Body of pancreas (tissue), 4 donors: ENCODE results near the gene EXT2. TPM values are rescaled to one million over a fixed set of nuclear protein-coding genes. Genes with fewer than 3 reads are reported as not detected.

Source experiments
- ATAC-seq: fragments of 150-250 bp; one replicate; pipeline ENCODE4 v1.9.1; 2016
- DNase-seq, 4 donors: peaks; one replicate each; pipeline ENCODE4 v3.0.0-alpha.2; 2019
- H3K27ac ChIP-seq, 4 donors: fragments of 200-600 bp; sonication (generic); 1 replicate in 3 of 4; 2 replicates in 1 of 4; pipeline versions ENCODE4 v1.5.1 to v1.6.1; 2016 to 2019; ENCODE audit warnings: mild to moderate bottlenecking in 1 of 4, mixed read lengths in 1 of 4, moderate library complexity in 1 of 4
- H3K27me3 ChIP-seq, 2 donors: fragments of 200-600 bp; sonication (generic); one replicate each; pipeline ENCODE4 v1.6.0; 2016; ENCODE audit warnings: mild to moderate bottlenecking in 1 of 2
- H3K36me3 ChIP-seq, 2 donors: fragments of 200-600 bp; sonication (generic); replicated peaks in 1 of 2; 2 replicates each; pipeline ENCODE4 v1.5.1; 2016; ENCODE audit warnings: low read depth in 2 of 2; ENCODE audit not compliant: insufficient read depth in 1 of 2
- H3K4me1 ChIP-seq: fragments of 200-600 bp; sonication (generic); one replicate; pipeline ENCODE4 v1.6.0; 2016
- H3K4me3 ChIP-seq, 2 donors: fragments of 200-600 bp; sonication (generic); 1 replicate in 1 of 2; 2 replicates in 1 of 2; pipeline ENCODE4 v1.5.1; 2016 to 2019
- H3K9me3 ChIP-seq, 3 donors: fragments of 200-600 bp; sonication (generic); 1 replicate in 2 of 3; 2 replicates in 1 of 3; pipeline ENCODE4 v1.5.1; 2016
- POLR2A ChIP-seq, 3 donors: fragments of 450-650 bp; IDR thresholded peaks; one replicate each; pipeline ENCODE4 v1.6.1; 2016; ENCODE audit warnings: antibody characterized with exemption in 3 of 3, mild to moderate bottlenecking in 2 of 3
- WGBS, 2 donors: methylation state at CpG; one replicate each; pipeline ENCODE4 v1.1.5; 2017; 5-methylcytosine and 5-hydroxymethylcytosine counted together
- intact Hi-C: fragments of 100-400 bp; cut with DNase I; formaldehyde crosslinking; loops from one replicate; pipeline ENCODE4 v1.15.1; 2023
- total RNA-seq, 2 donors: library from RNA; depleted of rRNA; stranded (reverse); fragments of >200 nt; gene quantifications; one replicate each; pipeline ENCODE4 v1.1.0, GENCODE V29; 2016
- TF ChIP-seq, protein P1 (sequence below), 7 experiments: fragments of 450-650 bp in 4 of 7; fragments of 200-600 bp in 3 of 7; sonication (generic) in 3 of 7; IDR thresholded peaks; one replicate each; pipeline ENCODE4 v1.5.1; 2016 to 2019; ENCODE audit warnings: antibody characterized with exemption in 7 of 7

The EXT2 gene
- total RNA-seq, 2 donors from 2014 or later, result 21.4 to 34.2 TPM

DNA sequence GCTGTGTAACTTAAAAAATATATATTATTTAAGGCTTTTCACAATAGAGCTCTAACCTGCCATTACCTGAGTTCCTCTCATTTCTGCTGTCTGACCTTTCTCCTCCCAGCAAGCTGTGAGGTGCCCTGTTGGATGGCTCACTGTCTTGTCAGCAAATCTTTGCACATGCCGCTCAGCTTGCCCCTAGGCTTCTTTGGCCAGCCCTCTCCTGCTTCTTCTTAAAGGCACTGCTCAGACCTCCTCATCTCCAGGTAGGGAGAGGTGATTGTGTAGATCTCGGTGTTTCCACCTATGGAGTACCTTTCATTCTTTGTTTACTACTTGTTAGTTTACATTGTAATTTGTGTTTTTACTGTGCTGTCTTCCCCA lies 96.5 kb downstream of the EXT2 start:
- Histone ChIP-seq H3K4me1 (no peaks in the 10 kb centered on the region), H3K27ac (no peak overlapping the region), H3K27me3 (no peaks in the 10 kb centered on the region), H3K36me3 (no peaks in the 10 kb centered on the region), H3K4me3 (no peak overlapping the region), H3K9me3 (peaks cover 0 to 12% (median 0%) of the 10 kb centered on the region in 3 donors)
- WGBS, 2 donors, result 92 to 98% methylated on average over 2 of the region's 2 CpGs
- ATAC-seq (no peak), DNase-seq (no peak)
- TF ChIP-seq, protein P1, sequence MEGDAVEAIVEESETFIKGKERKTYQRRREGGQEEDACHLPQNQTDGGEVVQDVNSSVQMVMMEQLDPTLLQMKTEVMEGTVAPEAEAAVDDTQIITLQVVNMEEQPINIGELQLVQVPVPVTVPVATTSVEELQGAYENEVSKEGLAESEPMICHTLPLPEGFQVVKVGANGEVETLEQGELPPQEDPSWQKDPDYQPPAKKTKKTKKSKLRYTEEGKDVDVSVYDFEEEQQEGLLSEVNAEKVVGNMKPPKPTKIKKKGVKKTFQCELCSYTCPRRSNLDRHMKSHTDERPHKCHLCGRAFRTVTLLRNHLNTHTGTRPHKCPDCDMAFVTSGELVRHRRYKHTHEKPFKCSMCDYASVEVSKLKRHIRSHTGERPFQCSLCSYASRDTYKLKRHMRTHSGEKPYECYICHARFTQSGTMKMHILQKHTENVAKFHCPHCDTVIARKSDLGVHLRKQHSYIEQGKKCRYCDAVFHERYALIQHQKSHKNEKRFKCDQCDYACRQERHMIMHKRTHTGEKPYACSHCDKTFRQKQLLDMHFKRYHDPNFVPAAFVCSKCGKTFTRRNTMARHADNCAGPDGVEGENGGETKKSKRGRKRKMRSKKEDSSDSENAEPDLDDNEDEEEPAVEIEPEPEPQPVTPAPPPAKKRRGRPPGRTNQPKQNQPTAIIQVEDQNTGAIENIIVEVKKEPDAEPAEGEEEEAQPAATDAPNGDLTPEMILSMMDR (IDR thresholded peaks at IDR 0.05), result no peak
- TF ChIP-seq POLR2A (IDR thresholded peaks at IDR 0.05), result no peak
- intact Hi-C loops, result no loop called here

DNA sequence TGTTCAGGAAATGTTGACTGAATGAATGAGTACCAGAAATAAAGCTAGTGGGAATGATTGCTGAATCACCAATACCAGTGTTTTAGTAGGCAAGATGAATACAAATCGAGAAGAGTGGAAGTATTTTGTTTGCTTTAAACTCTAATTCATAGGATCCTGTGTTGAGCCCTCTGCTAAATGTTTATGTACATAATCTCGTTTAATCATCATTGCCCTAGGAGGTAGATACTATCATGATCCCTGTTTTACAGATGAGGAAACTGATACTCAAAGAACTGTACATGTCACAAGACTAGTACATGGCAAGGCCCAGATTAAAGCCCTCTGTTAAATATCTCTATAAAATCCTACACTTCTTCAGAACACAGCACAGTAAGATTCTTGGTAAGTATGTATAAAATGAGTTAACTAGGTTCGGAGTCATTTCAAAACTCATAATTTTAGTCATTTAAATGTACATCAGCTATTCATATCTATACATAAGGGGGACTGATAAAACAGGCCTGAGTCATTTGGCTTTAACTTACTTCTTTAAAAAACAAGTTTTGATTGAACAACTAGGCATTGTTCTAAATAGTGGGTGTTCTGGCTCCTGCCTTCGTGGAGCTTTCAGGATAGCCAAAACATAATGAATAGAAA lies 97.1 kb downstream of the EXT2 start:
- DNase-seq, result no peak
- ATAC-seq, result no peak
- H3K4me1 ChIP-seq, result no peaks in the 10 kb centered on the region
- TF ChIP-seq POLR2A (IDR thresholded peaks at IDR 0.05), result no peak
- TF ChIP-seq, protein P1 (IDR thresholded peaks at IDR 0.05), result no peak
- intact Hi-C loops, result no loop called here
- H3K27ac ChIP-seq, result no peak overlapping the region
- H3K36me3 ChIP-seq, result no peaks in the 10 kb centered on the region
- H3K4me3 ChIP-seq, result no peak overlapping the region
- H3K27me3 ChIP-seq, result no peaks in the 10 kb centered on the region
- H3K9me3 ChIP-seq, result peaks cover 0 to 12% (median 0%) of the 10 kb centered on the region in 3 donors
- 78 to 83% methylated on average over 4 of the region's 4 CpGs for WGBS, 2 donors

GRCh38 chr11:44193856-44194255 lies 98.4 kb downstream of the EXT2 start:
- ATAC-seq (no peak), DNase-seq (no peak)
- Histone ChIP-seq H3K36me3 (no peaks in the 10 kb centered on the region), H3K4me3 (no peak overlapping the region), H3K9me3 (peaks cover 0 to 4% (median 0%) of the 10 kb centered on the region in 3 donors), H3K4me1 (no peaks in the 10 kb centered on the region), H3K27me3 (no peaks in the 10 kb centered on the region), H3K27ac (no peak overlapping the region)
- TF ChIP-seq, protein P1 (IDR thresholded peaks at IDR 0.05), result no peak
- no peak for TF ChIP-seq POLR2A (IDR thresholded peaks at IDR 0.05)
- intact Hi-C loops, result no loop called here
- 92 to 95% methylated on average over 5 of the region's 5 CpGs for WGBS, 2 donors

DNA sequence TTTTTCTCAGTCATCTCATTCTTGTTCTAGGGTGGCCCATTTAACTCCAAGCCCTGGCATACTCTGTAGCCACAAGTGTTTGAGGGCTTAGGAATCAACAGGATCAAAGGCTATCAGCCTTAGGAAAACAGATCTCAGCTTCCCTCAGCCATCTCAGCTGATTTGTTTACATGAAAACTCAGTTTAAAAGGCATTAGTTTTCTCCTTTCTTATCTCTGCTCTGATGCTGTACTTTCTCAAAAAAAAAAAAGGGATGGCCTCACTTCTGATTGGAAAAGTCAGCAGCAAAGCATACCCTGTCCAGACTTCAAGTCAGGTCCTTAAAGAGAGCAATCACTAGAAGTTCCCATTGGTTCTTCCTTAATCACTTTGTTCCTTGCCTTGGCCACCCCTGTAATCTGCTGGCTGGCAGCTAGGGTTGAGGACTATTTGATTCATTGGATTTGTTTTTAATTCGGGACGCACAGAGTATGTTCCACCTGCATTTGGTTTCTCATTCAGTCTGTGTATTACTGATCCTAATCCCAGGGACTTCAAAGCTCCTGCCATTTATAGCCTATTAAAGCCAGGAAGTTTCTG lies 102.8 kb downstream of the EXT2 start:
- no peaks in the 10 kb centered on the region for H3K27me3 ChIP-seq
- TF ChIP-seq, protein P1 (IDR thresholded peaks at IDR 0.05), result no peak
- no peak for TF ChIP-seq POLR2A (IDR thresholded peaks at IDR 0.05)
- H3K27ac ChIP-seq, result no peak overlapping the region
- intact Hi-C loops, result no loop called here
- no peaks in the 10 kb centered on the region for H3K36me3 ChIP-seq
- ATAC-seq (no peak), DNase-seq (no peak)
- no peak overlapping the region for H3K4me3 ChIP-seq
- WGBS, 2 donors, result 83 to 85% methylated on average over 2 of the region's 2 CpGs
- H3K9me3 ChIP-seq, result no peaks in the 10 kb centered on the region
- H3K4me1 ChIP-seq, result peaks cover 10% of the 10 kb centered on the region

DNA sequence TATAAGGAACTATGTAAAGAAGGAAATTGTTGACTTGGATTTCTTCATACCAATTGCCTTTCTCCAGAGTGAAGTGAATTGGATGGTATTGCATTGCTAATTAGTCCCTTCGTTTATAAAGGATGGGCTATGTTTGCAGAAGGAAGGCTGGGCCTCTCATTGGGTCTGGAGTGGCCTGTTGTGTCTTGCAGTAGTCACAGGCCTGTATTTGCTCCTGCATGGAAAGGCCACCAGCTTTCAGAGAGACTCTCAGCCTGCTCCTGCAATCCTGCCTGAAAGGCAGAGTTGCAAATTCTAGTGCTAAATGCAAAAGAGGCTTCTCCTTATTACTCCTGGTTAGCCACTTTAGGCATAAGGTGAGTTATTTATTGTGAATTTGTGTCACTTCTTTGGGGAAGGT lies 103.8 kb downstream of the EXT2 start:
- Histone ChIP-seq H3K27me3 (no peaks in the 10 kb centered on the region), H3K27ac (no peak overlapping the region), H3K36me3 (no peaks in the 10 kb centered on the region), H3K4me3 (no peak overlapping the region), H3K4me1 (peaks cover 19% of the 10 kb centered on the region), H3K9me3 (no peaks in the 10 kb centered on the region)
- ATAC-seq, result no peak
- intact Hi-C loops, result no loop called here
- no peak for TF ChIP-seq POLR2A (IDR thresholded peaks at IDR 0.05)
- TF ChIP-seq, protein P1 (IDR thresholded peaks at IDR 0.05), result no peak
- no peak for DNase-seq
- 90 to 94% methylated on average over 1 of the region's 1 CpG for WGBS, 2 donors
